Heart right ventricle (tissue), 16 donors: Measurements from ENCODE around the gene WDR18. TPM values are rescaled to one million over a fixed set of nuclear protein-coding genes. Genes with fewer than 3 reads are reported as not detected.

Experiments used
- ATAC-seq, 8 donors: fragments of 200-7000 bp; cut with Tn5 transposase; one replicate each; pipeline ENCODE4 v1.9.1; 2020; ENCODE audit warnings: mild to moderate bottlenecking in 8 of 8, moderate library complexity in 8 of 8, moderate number of reproducible peaks in 1 of 8
- DNase-seq, 2 donors: peaks; one replicate each; pipeline ENCODE4 v3.0.0-alpha.2; 2020
- H3K27ac ChIP-seq, 10 donors: fragments of 200-600 bp; sonication (generic) in 2 of 10; one replicate each; pipeline versions ENCODE4 v1.5.0 to v1.8.0; 2020 to 2022; ENCODE audit warnings: mild to moderate bottlenecking in 3 of 10
- H3K27me3 ChIP-seq, 7 donors: fragments of 200-600 bp; one replicate each; pipeline ENCODE4 v1.8.0; 2021 to 2022; ENCODE audit warnings: mild to moderate bottlenecking in 2 of 7
- H3K36me3 ChIP-seq, 9 donors: fragments of 200-600 bp; sonication (generic) in 1 of 9; one replicate each; pipeline versions ENCODE4 v1.5.0 to v1.8.0; 2020 to 2022; ENCODE audit warnings: mild to moderate bottlenecking in 2 of 9
- H3K4me1 ChIP-seq, 9 donors: fragments of 200-600 bp; sonication (generic) in 1 of 9; one replicate each; pipeline versions ENCODE4 v1.5.0 to v1.8.0; 2020 to 2022; ENCODE audit warnings: mild to moderate bottlenecking in 4 of 9
- H3K4me3 ChIP-seq, 10 donors: fragments of 200-600 bp; sonication (generic) in 2 of 10; one replicate each; pipeline versions ENCODE4 v1.5.0 to v1.8.0; 2020 to 2022; ENCODE audit warnings: mild to moderate bottlenecking in 7 of 10, moderate library complexity in 2 of 10
- H3K9me3 ChIP-seq, 11 donors: fragments of 200-600 bp in 10 of 11; sonication (generic) in 2 of 11; one replicate each; pipeline versions ENCODE4 v1.5.0 to v1.8.0; 2013 to 2022; ENCODE audit warnings: mild to moderate bottlenecking in 2 of 11, control low read depth in 1 of 11, moderate library complexity in 1 of 11
- WGBS, 2 donors: extraction: QIAGEN DNeasy Blood & Tissue Kit; methylation state at CpG; one replicate each; pipeline ENCODE4 v1.1.7; 2013; ENCODE audit warnings: inconsistent platforms in 1 of 2; 5-methylcytosine and 5-hydroxymethylcytosine counted together
- intact Hi-C, 10 donors: fragments of 100-400 bp; cut with DNase I; formaldehyde crosslinking; loops; one replicate each; pipeline versions ENCODE4 v1.11.1 to v1.14.2; 2022
- polyA plus RNA-seq, 2 donors: library from polyadenylated mRNA; stranded (reverse); fragments of 200-250 nt; gene quantifications; one replicate each; pipeline ENCODE4 v1.2.3, GENCODE V29; 2013
- total RNA-seq, 10 donors: library from RNA; stranded (reverse); fragmentation: NEBNext Ultra II Directional in 3 of 10; extraction: Animal tissue kit (Norgen Biotek cat#: 25700) in 3 of 10; gene quantifications; one replicate each; pipeline versions ENCODE4 v1.2.1 to v1.2.4, GENCODE V29; 2021 to 2023
- TF ChIP-seq, protein P1 (sequence below), 9 donors: fragments of 200-600 bp; sonication (generic) in 2 of 9; IDR thresholded peaks; one replicate each; pipeline versions ENCODE4 v1.5.0 to v1.8.0; 2021 to 2022; ENCODE audit warnings: antibody characterized with exemption in 9 of 9, mild to moderate bottlenecking in 5 of 9, moderate library complexity in 1 of 9
- donor health status: Arrhythmogenic right ventricular cardiomyopathy.
- donor health status: ischemic (EF 13 %, LVEDD 7.1; RV severe dilation, severe dysfunction).
- donor health status: healthy with polysubstance abuse.
- donor health status: DM: no; HTN: yes; CAD: no.
- donor health status: DM: no; HTN: no; CAD: no.
- donor health status: ischemic (EF 25% LVEDD 6.9; RV normal size, moderate dysfunction).
- donor health status: ischemic (EF 25% LVEDD 5.7; RV mildly dilated, moderate dysfunction).
- donor health status: healthy.
- donor health status: DM: yes; HTN: yes; CAD: no.
- donor health status: Ischemic cardiomyopathy.
- donor health status: ischemic (EF 35%, LVEDD 5.7; RV mildly dilated, moderate dysfunction).
- donor health status: nonischemic (EF 11% LVEDD 7.7; RV severe dilation, severe dysfunction).
- donor health status: DM: yes; HTN: yes; CAD: no.
- donor health status: PGD.
- donor health status: ischemic (EF 29% LVEDD 5.4; RV normal size, mild dysfunction).
- donor health status: nonischemic (EF 23%, LVEDD 6.1; RV moderate dilation, normal function).

Gene WDR18
- total and polyA plus RNA-seq, 12 donors: 17.3 to 66.4 (median 21.0) TPM

DNA sequence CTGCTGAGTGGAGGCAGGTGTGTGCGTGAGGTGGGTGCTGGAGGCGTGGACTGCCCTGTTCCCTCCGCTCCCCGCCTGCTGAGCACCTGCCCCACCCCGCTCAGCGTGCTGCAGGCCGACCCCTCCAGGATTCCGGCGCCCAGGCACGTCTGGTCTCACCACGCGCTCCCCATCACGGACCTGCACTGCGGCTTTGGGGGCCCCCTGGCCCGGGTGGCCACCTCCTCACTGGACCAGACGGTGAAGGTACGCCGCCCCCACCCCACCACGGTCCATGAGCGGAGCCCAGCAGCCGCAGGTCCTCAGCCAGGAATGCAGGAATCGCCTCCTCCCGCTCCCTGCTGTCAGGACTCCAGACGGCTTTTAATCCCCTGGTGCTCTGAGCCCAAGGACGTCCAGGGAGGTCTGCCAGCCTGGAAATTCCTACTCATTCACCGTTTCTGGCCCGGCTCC lies 6.0 kb downstream of the WDR18 start:
- no peak for ATAC-seq

DNA sequence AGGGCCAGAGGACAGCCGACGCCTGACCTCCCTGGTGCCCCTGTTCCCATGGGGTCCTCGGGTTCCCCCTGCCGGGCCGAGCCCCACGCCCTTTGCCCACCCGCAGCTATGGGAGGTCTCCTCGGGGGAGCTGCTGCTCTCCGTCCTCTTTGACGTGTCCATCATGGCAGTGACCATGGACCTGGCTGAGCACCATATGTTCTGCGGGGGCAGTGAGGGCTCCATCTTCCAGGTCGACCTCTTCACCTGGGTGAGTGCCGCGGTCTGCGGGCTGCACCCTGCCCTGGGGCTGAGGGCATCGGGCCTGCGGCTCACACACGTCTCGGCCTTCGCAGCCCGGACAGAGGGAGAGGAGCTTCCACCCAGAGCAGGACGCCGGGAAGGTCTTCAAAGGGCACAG lies 6.6 kb downstream of the WDR18 start:
- 93% methylated on average over 23 of the region's 23 CpGs for WGBS, 2 donors
- DNase-seq: no peak
- Histone ChIP-seq H3K27me3 (peaks cover 0 to 9% (median 7%) of the 10 kb centered on the region in 7 donors), H3K9me3 (no peaks in the 10 kb centered on the region), H3K27ac (no peak overlapping the region), H3K4me3 (no peak overlapping the region), H3K4me1 (peaks cover 0 to under 1% (median 0%) of the 10 kb centered on the region in 9 donors), H3K36me3 (peaks cover 0 to 75% (median 28%) of the 10 kb centered on the region in 9 donors)
- TF ChIP-seq, protein P1, sequence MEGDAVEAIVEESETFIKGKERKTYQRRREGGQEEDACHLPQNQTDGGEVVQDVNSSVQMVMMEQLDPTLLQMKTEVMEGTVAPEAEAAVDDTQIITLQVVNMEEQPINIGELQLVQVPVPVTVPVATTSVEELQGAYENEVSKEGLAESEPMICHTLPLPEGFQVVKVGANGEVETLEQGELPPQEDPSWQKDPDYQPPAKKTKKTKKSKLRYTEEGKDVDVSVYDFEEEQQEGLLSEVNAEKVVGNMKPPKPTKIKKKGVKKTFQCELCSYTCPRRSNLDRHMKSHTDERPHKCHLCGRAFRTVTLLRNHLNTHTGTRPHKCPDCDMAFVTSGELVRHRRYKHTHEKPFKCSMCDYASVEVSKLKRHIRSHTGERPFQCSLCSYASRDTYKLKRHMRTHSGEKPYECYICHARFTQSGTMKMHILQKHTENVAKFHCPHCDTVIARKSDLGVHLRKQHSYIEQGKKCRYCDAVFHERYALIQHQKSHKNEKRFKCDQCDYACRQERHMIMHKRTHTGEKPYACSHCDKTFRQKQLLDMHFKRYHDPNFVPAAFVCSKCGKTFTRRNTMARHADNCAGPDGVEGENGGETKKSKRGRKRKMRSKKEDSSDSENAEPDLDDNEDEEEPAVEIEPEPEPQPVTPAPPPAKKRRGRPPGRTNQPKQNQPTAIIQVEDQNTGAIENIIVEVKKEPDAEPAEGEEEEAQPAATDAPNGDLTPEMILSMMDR (IDR thresholded peaks at IDR 0.05): no peak
- intact Hi-C loops: no loop called here
- ATAC-seq: no peak

More for the DNA sequence above, 6.0 kb downstream of the WDR18 start:
- Histone ChIP-seq H3K9me3 (no peaks in the 10 kb centered on the region), H3K36me3 (peaks cover 0 to 78% (median 28%) of the 10 kb centered on the region in 9 donors), H3K27ac (no peak overlapping the region), H3K27me3 (peaks cover 0 to 3% (median 1%) of the 10 kb centered on the region in 7 donors), H3K4me3 (no peak overlapping the region), H3K4me1 (peaks cover 0 to 4% (median 2%) of the 10 kb centered on the region in 9 donors)
- peak in 1 of 2 donors; percentile 7 for DNase-seq
- WGBS, 2 donors: 72 to 80% methylated on average over 27 of the region's 27 CpGs
- TF ChIP-seq, protein P1 (IDR thresholded peaks at IDR 0.05): no peak
- intact Hi-C loops: no loop called here

DNA sequence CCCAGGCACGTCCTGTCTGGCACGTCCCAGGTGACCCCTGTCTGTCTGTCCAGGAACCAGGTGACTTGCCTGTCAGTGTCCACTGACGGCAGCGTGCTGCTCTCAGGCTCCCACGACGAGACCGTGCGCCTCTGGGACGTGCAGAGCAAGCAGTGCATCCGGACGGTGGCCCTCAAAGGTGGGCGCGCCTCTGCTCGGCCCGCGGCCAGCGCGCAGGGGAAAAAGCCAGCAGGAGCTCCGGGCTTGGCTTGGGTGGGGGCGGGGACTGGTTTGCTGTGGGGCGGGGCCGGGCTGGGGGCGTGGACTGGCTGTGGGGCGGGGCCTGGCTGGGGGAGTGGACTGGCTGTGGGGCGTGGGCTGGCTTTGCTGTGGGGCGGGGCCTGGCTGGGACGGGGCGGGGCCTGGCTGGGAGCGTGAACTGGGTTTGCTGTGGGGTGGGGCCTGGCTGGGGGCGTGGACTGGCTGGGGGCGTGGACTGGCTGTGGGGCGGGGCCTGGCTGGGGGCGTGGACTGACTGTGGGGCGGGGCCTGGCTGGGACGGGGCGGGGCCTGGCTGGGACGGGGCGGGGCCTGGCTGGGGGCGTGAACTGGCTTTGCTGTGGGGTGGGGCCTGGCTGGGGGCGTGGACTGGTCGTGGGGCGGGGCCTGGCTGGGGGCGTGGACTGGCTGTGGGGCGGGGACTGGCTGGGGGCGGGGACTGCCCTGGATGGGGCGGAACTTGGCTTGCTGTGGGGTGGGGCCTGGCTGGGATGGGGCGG lies 7.2 kb downstream of the WDR18 start:
- intact Hi-C loops: no loop called here
- H3K9me3 ChIP-seq: no peaks in the 10 kb centered on the region
- 83 to 89% methylated on average over 20 to 40 of the region's 47 CpGs for WGBS, 2 donors
- TF ChIP-seq, protein P1 (IDR thresholded peaks at IDR 0.05): no peak
- peaks cover 0 to 69% (median 27%) of the 10 kb centered on the region in 9 donors for H3K36me3 ChIP-seq
- H3K4me3 ChIP-seq: no peak overlapping the region
- no peak overlapping the region for H3K27ac ChIP-seq
- H3K27me3 ChIP-seq: peaks cover 2 to 15% (median 13%) of the 10 kb centered on the region in 7 donors
- DNase-seq (no peak), ATAC-seq (peak in 4 of 8 donors; percentile 20 to 36 (median 29))
- H3K4me1 ChIP-seq: peaks cover 0 to 7% (median 5%) of the 10 kb centered on the region in 9 donors

DNA sequence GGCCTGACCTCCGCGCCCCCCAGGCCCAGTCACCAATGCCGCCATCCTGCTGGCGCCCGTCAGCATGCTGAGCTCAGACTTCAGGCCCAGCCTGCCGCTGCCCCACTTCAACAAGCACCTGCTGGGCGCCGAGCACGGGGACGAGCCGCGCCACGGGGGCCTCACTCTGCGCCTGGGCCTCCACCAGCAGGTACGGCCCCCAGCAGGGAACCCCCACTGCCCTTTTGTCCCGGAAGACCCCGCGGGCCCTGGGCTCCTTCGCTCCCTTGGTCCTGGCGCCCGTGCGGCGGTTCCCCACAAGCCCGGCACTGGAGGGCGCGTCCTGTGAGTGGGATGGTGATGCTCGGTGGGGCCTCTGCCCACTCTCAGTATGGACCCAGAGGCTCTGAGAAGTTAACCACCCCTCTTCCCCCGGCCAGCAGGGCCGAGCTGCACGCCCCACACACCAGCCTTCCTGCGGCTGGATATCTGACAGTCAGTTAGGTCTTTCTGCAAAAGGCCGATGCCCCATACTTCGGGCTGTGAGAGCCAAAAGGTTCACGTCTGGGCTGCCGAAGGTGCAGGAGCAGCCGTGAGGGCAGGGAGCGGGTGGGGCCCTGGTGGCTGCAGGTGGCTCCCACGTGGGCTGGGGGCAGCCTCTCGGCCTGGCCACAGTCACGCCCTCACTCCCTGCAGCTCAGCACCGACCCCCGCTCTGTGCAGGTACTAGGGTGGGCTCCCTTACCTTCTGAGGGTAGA lies 8.0 kb downstream of the WDR18 start:
- no peak for ATAC-seq
- TF ChIP-seq, protein P1 (IDR thresholded peaks at IDR 0.05): no peak
- H3K36me3 ChIP-seq: peaks cover 0 to 61% (median 20%) of the 10 kb centered on the region in 9 donors
- no peak for DNase-seq
- no peak overlapping the region for H3K27ac ChIP-seq
- H3K27me3 ChIP-seq: peaks cover 7 to 23% (median 21%) of the 10 kb centered on the region in 7 donors
- no peak overlapping the region for H3K4me3 ChIP-seq
- no peaks in the 10 kb centered on the region for H3K9me3 ChIP-seq
- H3K4me1 ChIP-seq: peaks cover 0 to 11% (median 7%) of the 10 kb centered on the region in 9 donors
- 95 to 96% methylated on average over 36 to 42 of the region's 42 CpGs for WGBS, 2 donors
- intact Hi-C loops: no loop called here
